C4-2B (cell line): ENCODE results near the gene ACOXL.

Experiments
- ZFX ChIP-seq: fragments of 450-650 bp; IDR thresholded peaks from 2 replicates; pipeline ENCODE4 v1.6.1; 2017
- TF ChIP-seq, protein P1 (sequence below): fragments of 450-650 bp; conservative IDR thresholded peaks from 2 replicates; pipeline ENCODE4 v1.5.1; 2017; ENCODE audit warnings: mild to moderate bottlenecking

- TF ChIP-seq, protein P1, sequence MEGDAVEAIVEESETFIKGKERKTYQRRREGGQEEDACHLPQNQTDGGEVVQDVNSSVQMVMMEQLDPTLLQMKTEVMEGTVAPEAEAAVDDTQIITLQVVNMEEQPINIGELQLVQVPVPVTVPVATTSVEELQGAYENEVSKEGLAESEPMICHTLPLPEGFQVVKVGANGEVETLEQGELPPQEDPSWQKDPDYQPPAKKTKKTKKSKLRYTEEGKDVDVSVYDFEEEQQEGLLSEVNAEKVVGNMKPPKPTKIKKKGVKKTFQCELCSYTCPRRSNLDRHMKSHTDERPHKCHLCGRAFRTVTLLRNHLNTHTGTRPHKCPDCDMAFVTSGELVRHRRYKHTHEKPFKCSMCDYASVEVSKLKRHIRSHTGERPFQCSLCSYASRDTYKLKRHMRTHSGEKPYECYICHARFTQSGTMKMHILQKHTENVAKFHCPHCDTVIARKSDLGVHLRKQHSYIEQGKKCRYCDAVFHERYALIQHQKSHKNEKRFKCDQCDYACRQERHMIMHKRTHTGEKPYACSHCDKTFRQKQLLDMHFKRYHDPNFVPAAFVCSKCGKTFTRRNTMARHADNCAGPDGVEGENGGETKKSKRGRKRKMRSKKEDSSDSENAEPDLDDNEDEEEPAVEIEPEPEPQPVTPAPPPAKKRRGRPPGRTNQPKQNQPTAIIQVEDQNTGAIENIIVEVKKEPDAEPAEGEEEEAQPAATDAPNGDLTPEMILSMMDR, result no peak
- no peak for TF ChIP-seq ZFX
These were observed 134.7 kb downstream of the ACOXL start for GRCh38 chr2:110867078-110867477.
